Activated CD8-positive, alpha-beta memory T cell treated with anti-CD3 and anti-CD28 coated beads for 1 hour (primary cell): ENCODE results near the gene GGTLC1.
A peak's percentile ranks its signal among the peaks of the same experiment; 100 is the strongest.

Experiments
- DNase-seq, 2 donors: peaks; one replicate each; pipeline ENCODE4 v3.0.0-alpha.2; 2020; ENCODE audit warnings: low read depth in 1 of 2; ENCODE audit errors: extremely low read depth in 1 of 2

The GGTLC1 gene

DNA sequence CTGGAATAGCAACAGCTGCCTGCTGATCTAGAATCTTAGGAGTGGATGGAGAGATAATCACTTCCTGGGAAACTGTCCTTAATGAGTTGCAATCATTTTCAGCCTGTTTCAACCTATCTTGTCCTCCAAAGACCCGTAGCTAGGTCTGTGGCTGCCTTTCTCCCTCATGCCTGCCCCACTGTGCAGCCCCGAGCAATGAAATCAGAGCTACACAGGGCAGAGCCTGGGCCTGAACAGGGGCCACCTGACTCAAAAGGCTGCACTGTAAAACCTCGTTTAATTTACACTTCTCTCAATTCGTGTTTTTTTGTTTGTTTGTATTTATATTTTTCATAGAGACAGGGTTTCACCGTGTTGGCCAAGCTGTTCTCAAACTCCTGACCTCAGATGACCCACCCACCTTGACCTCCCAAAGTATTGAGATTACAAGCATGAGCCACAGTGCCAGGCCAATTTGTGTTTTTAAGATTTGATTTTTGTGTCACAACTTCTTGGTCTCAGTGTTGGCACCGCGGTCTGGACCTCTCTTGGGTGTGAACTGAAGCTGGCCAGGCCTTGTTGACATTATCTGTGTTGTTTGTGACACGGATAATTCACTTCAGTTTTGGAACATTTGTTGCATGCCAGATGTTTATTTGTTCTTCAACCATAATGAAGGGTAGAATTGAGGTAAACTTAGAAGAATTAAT, 21.5 kb downstream of the GGTLC1 start:
- DNase-seq: no peak

DNA sequence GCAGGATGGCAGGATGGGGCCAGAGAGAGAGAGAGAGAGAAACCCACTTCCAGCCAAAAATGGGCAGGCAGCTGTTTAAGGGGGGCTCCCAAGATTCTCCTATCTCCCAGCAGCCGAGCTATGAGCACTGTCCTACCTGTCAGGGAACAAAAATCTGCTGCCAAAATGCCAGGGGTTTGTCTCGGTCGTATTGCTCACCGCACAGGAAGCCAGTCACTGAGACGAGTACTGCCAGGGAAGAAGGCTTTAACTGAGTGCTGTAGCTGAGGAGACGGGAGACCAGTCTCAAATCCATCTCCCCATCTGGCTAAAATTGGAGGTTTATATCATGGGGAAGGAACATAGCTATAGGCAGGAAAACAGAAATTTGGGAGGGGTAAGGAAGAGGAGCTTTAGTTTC, 22.3 kb downstream of the GGTLC1 start:
- no peak for DNase-seq

DNA sequence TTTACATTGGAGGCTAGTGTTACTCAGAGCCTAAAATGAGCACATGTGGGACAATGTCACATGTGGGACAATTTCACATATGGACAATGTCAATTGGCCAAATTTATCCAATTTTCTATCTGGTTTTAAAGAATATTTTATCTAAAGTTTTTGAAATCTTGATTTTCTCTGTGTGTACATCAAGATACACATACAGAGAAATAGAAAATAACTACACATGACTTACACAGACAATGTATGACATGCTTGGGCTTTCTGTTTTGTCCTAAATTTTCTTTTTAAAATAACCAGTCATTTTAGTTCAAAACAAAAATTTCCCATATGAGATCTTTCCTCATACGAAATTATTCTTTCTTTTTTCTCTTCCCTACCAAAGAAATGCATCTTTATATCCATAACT, 24.6 kb downstream of the GGTLC1 start:
- no peak for DNase-seq

DNA sequence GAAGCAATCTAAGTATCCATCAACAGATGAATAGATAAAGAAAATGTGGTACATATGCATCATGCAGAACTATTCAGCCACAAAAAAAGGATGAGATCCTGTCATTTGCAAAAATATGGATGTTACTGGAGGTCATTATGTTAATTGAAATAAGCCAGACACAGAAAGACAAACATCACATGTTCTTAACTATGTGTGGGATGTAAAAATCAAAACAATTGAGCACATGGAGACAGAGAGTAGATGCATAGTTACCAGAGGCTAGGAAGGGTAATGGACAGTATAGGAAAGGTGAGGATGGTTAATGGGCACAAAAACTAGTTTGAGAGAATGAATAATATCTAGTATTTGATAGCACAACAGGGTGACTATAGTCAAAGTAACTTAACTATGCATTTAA, 26.3 kb downstream of the GGTLC1 start:
- no peak for DNase-seq

DNA sequence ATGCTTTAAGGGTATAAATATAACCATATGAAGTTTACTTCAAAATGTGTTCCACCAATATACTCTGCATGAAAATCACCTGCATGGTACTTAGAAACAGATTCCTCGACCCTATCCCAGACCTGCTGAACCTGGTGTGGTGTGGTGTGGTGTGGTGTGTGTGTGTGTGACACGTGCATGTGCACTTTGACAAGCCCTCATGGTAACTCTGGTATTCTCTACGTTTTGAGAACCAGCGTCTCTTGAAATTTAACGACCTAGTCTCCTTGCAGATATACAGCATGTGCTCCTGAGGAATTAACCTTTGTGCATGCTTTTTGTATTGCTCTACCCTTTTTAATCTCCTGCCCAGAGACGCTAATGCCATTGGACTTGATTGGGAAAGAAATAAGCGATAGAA, 29.5 kb downstream of the GGTLC1 start:
- DNase-seq: no peak

DNA sequence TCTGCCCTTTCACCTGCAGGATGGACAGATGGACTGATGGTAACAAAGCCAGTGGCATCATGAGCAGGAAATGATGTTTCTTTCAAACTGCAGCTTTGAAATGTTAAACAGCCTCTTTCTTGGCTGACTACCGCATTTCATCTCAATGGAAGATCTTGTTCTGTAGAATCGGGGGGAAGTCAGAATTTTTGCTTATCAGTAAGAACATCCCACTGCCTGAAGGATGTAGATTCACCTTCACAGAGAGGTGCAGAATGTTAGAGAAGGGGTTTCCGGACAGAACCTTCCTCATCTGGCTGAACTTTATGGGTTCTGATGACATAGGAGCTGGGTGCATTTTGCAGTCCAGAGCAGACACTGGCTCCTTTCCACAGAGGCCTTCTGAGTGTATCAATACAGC, 32.7 kb downstream of the GGTLC1 start:
- no peak for DNase-seq

DNA sequence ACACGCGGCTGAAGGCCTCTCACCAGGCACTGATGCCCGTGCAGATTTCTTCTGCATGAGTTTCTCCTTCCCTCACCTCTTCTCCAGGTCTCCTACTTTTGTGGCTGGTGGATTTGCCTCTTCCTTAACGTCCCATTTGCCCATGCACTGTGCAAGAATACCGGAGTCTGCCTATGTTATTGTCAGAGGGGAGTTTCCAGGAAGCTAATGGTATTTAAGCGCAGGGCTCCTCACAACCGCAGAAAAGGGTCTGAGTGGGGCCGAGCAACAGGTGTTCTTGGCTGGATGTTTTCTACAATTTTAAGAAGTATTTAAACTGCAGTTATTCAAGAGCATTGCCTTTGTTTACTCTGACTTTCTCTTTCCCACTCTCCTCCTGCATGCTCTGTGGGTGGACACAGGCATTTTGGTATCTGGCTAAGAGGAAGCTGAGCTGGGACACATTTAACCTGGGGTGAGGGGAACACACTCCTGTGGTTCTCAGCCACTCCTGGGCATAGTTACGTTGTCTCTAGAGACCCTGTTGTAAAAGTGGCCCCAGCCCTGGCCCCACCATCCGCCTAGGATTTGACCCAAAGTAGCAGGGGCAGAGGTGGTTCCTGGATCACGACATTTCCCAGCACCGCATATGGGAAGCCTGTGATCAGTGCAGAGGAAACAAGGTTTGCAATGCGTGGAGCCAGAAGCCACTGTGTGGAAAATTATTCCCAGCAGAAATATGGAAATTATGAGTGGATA, 34.4 kb downstream of the GGTLC1 start:
- DNase-seq: no peak

DNA sequence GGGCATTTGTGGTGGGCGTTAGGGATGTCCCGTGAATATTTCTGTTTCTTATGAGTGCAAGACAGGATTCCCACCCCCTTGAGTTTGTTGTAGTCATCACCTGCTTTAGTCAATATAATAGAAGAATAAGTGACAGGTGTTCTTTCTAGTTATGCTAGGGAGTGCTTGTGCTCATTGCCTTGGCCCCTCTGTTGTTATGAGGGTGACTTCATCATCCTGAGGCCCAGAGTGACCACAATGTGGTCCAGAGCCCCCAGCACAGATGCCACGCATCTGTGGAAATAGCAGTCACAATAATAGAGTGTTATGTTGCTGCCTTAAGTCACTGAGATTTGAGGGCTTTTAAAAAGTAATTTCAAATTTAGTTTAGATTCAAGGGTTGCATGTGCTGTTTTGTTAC, 42.4 kb downstream of the GGTLC1 start:
- DNase-seq: no peak

DNA sequence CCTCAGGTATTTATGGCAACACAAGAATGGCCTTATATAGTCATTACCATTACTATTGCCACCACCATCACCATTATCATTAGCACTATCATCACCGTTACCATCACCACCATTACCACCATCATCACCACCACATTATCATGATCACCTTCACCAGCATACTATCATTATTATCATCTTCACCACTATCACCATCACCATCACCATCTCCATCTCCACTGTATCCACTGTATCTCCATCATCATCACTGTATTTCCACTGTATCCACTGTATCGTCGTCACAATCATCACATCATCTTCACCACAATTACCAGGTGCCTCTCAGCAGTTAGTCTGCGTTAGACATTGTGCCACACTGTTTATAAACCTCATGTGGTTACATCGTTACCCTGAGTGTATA, 45.3 kb downstream of the GGTLC1 start:
- DNase-seq: no peak

DNA sequence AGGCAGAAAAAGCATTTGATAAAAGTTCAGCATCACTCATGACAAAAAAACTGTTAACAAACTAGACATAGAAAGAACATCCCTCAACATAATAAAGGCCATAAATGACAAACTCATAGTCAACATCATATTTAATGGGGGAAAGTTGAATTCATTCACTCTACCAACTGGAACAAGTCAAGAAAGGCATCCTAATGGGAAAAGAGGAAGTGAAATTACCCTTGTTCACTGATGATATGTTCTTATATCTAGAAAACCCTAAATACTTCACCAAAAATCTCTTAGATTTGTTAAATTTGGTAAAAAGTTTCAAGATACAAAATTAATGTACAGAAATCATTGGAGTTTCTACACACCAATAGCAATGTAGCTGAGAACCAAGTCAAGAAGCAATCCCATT, 48.9 kb downstream of the GGTLC1 start:
- no peak for DNase-seq

DNA sequence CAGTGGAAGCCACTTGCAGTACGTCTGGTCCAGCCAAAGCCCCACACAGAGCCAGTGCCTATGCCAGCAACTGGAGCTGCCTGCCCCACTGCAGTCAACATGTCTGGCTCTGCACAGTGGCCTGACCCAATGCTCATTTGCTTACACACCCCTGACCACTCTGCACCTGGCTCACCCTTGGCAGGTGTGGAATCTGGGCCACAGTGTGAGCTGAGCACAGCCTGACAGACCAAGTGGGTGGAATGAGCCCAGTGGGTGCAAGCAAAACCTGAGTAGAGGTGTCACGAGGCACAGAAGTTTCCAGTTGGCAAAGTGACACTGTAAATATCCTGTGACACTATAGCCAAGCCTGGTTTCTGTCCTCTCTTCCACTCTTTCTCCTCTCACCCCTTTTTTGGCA, 49.5 kb downstream of the GGTLC1 start:
- DNase-seq: no peak

DNA sequence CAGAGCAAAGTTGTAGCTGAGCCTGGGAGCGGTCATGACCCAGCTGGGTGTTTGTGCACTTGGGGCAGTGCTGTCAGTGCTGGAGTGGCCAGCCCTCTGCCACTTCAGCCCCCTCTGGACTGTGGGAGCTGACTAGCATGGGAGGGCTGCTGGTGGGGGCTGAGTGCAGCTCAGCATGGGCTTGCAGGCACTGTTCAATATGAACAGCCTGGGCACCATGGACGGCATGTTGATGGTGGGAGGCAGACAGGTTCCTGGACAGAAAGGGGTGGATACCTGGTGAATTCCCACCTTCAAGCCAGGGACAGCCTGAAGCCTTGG, 50.5 kb downstream of the GGTLC1 start:
- DNase-seq: no peak

DNA sequence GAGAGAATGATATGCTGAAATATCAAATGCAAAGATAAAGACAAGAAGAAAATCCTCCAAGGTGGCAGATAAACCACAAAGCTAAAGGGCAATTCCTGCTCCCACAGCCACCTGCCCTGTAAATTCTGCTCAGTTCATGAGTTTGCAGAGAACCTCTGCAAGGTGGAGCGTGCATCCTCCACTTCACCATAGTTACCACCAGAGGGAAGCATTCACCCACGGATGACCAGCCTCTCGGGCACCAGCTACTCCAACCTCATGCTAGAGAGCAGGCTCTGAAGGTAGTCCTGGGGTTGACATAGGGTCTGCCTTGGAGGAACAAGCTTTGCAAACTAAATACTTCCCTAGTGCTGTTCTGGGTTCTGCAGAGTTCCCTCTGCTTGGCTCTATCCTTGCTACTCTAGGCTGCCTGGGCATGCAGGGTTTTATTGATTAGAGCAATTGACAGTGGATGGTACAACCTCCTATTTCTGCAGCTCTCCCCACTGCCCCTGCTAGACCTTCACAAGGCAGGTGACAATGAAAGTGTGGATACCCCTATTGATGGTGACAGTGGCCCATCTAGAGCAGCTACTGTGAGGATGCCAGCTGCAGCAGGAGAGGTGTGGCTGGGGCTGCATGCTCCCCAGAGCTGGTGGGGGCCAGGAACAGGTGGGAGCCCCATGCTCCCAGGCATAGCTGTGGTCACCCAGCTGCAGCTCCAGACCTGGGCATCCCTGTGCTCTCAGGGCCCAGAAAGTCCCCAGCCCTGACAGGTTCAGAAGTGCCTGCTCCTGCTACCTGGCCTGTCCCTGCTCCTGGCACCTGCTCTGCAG, 51.1 kb downstream of the GGTLC1 start:
- DNase-seq: peak; percentile 29 to 33
